Stimulated activated CD4-positive, alpha-beta T cell treated with anti-CD3 and anti-CD28 coated beads, Interleukin-4, amount 100 ng/mL, for 24 hours (primary cell): ENCODE results near the gene AP1M1.

Experiments used
- DNase-seq: peaks from one replicate; pipeline ENCODE4 v3.0.0-alpha.2; 2020

Gene AP1M1

DNA sequence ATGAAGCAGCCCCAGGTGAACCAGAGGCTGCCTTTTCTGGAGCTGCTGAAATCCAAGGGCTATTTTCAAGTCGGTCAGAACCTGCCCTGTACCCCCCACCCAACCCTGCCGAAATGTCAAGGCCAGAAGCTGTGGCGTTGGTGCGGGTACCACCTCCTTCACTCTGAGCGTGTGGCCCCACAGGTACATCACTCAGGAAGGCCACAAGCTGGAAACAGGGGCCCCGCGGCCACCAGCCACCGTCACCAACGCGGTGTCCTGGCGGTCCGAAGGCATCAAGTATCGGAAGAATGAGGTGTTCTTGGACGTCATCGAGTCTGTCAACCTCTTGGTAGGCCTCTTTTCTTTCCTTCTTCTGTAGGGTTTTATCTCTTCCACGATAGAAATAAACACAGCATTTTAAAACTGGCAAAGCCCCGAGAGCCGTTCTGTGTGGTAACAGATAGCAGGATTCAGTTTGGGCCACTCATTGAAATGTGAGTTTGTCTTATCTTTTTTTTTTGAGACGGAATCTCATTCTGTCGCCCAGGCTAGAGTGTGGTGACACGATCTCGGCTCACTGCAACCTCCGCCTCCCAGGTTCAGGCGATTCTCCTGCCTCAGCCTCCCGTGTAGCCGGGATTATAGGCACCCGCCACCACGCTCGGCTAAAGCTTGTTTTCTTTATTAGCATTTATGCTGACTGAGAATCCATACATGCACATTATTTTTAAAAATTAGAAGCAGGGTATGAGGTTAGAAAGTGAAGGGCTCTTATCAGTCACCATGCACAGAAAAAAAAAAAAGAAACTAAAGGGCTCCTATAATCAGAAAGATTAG is 11.3 kb downstream of the AP1M1 start:
- no peak for DNase-seq

- DNase-seq, result no peak
Observed at GRCh38 chr19:16210168-16210567, 12.5 kb downstream of the AP1M1 start.

- no peak for DNase-seq
Observed at GRCh38 chr19:16213076-16213475, 15.4 kb downstream of the AP1M1 start.

- no peak for DNase-seq
Observed at GRCh38 chr19:16216744-16217670, 19.3 kb downstream of the AP1M1 start.

DNA sequence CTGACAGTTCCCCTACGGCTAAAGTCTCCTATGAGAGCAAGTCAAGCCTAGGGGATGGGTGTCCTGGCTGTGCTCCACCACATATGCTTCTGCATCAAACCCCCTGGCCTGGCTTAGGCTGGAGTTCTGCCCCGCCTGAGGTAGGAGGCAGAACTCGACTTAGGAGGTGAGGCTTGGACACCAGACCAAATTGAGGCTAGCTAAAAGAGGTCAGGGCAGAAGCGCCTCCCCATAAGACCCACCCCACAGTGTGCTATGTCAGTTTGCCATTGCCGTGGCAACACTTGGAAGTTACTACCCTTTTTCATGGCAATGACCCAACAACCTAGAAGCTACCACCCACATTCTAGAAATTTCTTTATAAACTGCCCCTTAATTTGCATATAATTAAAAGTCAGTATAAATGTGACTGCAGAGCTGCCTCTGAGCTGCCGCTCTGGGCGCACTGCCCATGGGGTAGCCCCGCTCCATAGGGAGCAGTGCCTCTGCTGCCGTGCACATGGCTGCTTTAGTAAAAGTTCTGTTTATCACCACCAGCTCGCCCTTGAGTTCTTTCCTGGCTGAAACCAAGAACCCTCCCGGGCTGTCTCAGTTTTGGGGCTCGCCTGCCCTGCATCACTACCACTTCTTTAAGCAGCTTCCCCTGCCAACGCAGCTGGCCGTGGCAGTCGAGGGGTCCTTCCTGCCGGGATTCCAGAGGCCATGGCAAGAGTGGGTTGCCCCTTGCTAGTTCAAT is 20.2 kb downstream of the AP1M1 start:
- DNase-seq, result no peak

GRCh38 chr19:16218851-16219250 is 21.1 kb downstream of the AP1M1 start:
- DNase-seq, result no peak

DNA sequence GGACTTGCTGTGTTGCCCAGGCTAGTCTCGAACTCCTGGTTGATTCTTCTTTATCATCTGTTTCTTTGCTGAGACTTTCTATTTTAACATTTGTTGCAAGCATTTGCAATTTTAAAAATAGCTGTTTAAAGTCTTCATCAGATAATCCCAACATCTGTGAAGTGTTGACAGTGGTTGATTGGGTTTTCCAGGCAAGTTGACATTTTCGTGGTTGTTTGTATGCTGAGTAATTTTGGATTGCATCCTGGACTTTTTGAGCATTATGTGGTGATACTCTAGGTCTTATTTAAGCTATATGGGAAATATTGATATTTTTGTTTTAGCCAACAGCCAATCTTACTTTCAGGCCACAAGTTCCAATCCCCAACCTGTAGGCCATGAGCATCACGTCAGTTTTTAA is 25.1 kb downstream of the AP1M1 start:
- DNase-seq, result no peak

- DNase-seq, result no peak
Observed at GRCh38 chr19:16223746-16224145, 26.0 kb downstream of the AP1M1 start.

GRCh38 chr19:16224293-16225045 is 26.8 kb downstream of the AP1M1 start:
- no peak for DNase-seq

GRCh38 chr19:16225279-16226183 is 27.8 kb downstream of the AP1M1 start:
- no peak for DNase-seq

DNA sequence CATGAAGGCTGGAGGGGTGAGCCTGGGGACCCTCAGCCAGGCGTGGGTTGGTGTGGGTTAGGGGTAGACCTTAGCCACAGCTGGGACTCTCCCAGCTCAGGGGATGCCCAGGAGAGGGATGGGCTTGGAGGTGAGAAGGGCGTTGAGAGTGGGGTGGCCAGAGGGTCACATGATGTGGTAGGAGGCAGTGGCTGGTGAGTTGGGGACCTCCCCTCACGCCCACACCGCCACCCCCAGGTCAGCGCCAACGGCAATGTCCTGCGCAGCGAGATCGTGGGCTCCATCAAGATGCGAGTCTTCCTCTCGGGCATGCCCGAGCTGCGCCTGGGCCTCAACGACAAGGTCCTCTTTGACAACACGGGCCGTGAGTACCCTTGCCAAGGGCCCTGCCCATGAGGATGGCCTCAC is 28.5 kb downstream of the AP1M1 start:
- no peak for DNase-seq

DNA sequence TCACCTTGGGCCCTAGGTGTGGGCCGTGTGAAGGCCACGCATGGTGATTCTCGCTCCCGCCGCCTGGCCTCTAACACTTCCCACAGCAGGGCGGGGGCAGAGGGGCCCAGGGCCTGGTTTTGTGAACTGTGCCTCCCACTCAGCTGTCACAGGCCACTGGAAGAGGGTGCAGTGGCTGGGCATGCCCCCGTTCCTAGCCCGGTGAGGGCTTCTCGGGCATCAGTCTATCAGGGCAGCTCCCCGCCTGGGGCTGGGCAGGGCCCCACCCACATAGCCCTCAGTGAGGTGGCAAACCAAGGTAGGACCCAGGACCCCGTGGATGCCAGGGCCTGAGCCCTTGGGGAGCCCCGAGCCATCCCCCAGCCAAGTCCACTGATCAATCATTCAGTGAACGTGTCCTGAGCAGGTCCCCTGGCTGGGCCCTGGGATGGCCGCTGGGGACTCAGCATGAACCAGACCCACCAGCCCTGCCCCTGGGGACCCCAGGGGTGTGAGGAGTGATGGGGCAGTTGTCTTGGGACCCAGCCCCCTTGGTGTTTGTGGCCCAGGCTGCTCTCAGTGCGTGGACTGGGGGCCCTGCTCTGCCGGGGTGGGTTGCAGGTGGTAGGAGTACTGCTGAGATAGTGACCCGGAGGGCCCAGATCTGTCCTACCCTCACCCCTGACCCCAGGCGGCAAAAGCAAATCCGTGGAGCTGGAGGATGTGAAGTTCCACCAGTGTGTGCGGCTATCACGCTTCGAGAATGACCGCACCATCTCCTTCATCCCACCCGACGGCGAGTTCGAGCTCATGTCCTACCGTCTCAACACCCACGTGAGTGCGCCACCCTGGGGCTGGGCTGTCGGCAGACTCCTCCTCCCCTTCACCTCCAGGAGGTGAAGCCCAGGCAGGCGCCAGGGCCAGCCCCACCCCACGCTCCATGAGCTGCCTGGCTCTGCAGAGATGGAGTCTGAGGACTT is 29.4 kb downstream of the AP1M1 start:
- DNase-seq, result no peak

DNA sequence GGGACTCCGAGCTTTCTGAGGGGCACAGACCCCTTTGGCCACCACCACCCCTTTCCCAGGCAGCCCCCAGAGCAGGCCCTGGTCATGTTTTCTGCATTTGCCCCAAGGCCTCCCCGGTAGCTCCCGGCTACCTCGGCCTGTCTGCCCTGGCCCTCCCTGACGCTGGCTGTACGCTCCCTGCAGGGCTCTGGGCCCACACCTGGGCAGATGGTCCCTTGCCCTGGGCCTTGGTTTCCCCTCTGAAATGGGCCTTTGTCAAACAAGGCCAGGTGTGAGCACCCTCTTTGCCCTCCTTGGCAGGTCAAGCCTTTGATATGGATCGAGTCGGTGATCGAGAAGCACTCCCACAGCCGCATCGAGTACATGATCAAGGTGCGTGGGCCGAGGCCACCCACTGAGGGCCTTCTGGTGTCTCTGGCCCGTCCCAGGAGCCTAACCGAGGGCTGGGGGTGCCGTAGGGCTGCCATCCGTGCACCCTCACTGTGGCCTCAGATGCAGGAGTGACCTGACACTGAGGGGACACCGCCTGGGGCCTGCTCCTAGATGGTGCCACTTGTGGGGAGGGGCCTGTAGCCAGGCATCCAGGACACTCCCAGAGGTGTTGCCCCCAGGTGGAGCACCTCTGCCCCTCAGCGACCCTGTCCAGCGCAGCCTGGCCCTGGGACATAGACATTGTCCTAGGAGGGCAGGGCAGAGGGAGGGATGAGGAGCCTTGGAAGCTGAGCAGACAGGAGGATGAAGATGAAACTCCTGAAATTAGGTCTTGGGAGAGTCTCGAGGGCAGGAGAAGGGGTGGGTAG is 30.3 kb downstream of the AP1M1 start:
- DNase-seq, result no peak

- no peak for DNase-seq
Observed at GRCh38 chr19:16228637-16229321, 31.1 kb downstream of the AP1M1 start.

DNA sequence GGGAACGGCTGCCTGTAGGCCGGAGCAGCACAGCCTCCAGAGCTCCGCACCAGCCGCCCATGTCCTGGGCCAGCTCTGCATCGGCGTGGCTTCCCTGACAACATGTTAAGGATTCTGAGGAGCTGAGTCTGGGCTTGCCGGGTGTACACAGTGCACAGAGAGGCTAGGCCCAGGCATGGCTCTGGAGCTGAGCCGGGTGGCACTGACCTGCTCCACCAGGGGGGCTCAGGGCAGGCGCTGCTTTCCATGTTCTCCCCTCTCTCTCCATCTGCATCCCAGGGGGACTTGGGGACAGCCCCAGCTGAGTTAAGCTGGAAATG is 31.6 kb downstream of the AP1M1 start:
- DNase-seq, result no peak

DNA sequence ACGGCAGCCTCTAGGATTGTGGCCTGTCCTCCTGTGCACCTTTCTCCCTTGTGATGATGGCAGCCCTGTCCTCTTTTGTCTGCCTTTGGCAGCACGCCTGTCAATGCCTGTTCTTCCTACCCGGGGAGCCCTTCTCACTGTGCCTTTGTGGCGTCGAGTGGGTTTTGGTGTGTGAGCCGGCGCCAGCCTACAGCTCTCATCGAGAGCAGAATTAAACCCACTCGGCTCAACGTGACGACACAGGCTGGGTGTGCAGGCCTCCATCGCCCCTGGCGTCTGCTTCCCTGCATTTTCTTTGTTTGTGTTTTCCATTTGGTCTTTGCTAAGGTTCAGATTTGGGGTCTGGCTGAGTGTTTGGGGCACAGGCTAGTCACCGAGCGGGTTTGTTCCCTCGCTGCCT is 34.4 kb downstream of the AP1M1 start:
- DNase-seq, result no peak

DNA sequence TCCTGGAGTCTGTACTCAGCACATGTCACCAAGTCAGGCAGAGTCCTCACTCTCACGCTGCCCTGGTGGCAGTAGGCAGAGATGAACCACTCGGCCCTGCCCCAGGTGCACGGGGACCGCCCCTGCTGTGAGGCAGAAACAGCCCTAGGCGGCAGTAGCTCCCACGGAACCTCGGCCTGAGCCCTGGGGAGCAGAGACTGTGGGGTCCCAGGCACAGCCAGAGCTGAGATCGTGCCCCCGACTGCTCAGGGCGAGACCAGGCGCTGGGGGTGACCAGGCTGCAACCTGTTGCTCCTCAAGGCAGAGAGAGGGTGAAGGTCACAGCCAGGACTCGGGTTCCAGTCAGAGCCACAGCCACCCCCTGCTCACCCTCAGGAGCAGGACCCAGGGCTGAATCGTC is 34.9 kb downstream of the AP1M1 start:
- no peak for DNase-seq

DNA sequence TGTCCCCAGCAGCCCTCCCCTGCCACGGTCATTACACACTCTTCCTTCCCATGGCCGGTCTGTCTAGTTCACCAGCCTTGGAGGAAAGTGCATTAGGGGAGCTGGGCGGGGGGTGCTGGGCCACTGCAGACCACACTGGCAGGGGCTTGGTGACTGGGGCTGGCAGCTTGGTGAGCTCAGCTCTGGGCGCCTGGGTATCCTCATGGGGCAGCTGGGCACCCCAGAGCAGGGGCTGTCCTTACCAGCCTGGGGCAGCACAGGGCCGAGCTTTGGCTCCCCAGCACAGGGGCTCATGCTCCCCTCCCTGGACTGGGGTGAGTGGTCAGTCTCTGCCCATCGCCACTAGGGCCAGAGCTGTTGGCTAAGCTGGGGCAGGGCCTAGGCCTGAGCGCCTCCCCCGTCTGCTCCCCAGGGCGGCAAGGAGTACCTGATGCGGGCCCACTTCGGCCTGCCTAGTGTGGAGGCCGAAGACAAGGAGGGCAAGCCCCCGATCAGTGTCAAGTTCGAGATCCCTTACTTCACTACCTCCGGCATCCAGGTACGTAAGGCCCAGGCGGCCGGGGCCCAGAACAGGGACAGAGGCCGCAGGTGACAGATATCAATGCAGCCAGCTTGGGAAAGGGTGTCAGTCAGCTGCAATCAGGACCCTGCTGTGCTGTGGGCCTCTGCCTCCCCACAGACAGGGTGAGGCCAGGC is 35.5 kb downstream of the AP1M1 start:
- no peak for DNase-seq
